Measurements from ENCODE around the gene KCNC3.

The KCNC3 gene

GRCh38 chr19:50275577-50276368, 53.4 kb downstream of the KCNC3 start:
- DNase-seq (ENCODE audit: low spot score), result no peak

- no peak for DNase-seq (ENCODE audit: low spot score)
These were observed 55.4 kb downstream of the KCNC3 start for GRCh38 chr19:50273821-50274220.

- DNase-seq (ENCODE audit: low spot score), result no peak
These were observed 56.8 kb downstream of the KCNC3 start for GRCh38 chr19:50272263-50272897.

- DNase-seq (ENCODE audit: low spot score), result no peak
These were observed 59.5 kb downstream of the KCNC3 start for GRCh38 chr19:50269653-50270052.

- DNase-seq (ENCODE audit: low spot score), result no peak
These were observed 60.7 kb downstream of the KCNC3 start for GRCh38 chr19:50268501-50268900.

- DNase-seq (ENCODE audit: low spot score), result no peak
These were observed 61.1 kb downstream of the KCNC3 start for GRCh38 chr19:50268041-50268440.

- DNase-seq (ENCODE audit: low spot score), result peak; percentile 19
These were observed 62.3 kb downstream of the KCNC3 start for GRCh38 chr19:50266896-50267295.

GRCh38 chr19:50266041-50266440, 63.1 kb downstream of the KCNC3 start:
- DNase-seq (ENCODE audit: low spot score), result no peak

- no peak for DNase-seq (ENCODE audit: low spot score)
These were observed 64.5 kb downstream of the KCNC3 start for GRCh38 chr19:50264483-50265186.

- DNase-seq (ENCODE audit: low spot score), result no peak
These were observed 66.0 kb downstream of the KCNC3 start for GRCh38 chr19:50263176-50263575.
